ENCODE results near the gene EFHC1.

DNA sequence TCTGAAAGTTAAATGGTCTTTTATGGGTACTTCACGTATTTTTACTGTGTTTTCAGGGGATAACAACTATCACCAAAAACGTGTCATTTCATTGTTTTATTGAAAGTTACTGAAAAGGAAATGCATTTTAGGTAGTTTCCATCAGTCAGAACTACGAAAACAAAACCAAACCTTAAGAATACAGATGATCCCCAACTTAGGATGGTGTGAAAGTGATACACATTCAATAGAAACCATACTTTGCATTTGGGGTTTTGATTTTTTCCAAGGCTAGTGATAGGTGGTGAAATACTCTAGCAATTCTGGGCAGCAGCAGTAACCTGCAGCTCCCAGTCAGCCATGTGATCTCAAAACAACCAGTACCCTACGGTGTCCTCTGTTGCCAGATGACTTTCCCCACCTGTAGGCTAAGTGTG lies 25.9 kb upstream of the EFHC1 start:
- TF ChIP-seq, protein P1, sequence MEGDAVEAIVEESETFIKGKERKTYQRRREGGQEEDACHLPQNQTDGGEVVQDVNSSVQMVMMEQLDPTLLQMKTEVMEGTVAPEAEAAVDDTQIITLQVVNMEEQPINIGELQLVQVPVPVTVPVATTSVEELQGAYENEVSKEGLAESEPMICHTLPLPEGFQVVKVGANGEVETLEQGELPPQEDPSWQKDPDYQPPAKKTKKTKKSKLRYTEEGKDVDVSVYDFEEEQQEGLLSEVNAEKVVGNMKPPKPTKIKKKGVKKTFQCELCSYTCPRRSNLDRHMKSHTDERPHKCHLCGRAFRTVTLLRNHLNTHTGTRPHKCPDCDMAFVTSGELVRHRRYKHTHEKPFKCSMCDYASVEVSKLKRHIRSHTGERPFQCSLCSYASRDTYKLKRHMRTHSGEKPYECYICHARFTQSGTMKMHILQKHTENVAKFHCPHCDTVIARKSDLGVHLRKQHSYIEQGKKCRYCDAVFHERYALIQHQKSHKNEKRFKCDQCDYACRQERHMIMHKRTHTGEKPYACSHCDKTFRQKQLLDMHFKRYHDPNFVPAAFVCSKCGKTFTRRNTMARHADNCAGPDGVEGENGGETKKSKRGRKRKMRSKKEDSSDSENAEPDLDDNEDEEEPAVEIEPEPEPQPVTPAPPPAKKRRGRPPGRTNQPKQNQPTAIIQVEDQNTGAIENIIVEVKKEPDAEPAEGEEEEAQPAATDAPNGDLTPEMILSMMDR (optimal IDR thresholded peaks at IDR 0.05 in 1 of 3, IDR thresholded peaks at IDR 0.05 in 1 of 3, conservative IDR thresholded peaks at IDR 0.05 in 1 of 3; ENCODE audit: extremely low read depth in 1 of 3, insufficient read depth in 2 of 3, low read length in 3 of 3), result no peak
- no peak for TF ChIP-seq EZH2 (IDR thresholded peaks at IDR 0.05; ENCODE audit: low read length)

Data from keratinocyte (primary cell).